GM19043 (cell line): ENCODE data around the gene TNFRSF21.
A peak's percentile ranks its signal among the peaks of the same experiment; 100 is the strongest.

Source experiments
- ATAC-seq: cut with Tn5 transposase; IDR thresholded peaks from one replicate; pipeline ENCODE4 v1.9.1; 2021; ENCODE audit warnings: low read depth; ENCODE audit not compliant: unreplicated experiment

The TNFRSF21 gene

GRCh38 chr6:47256361-47256760, 53.3 kb downstream of the TNFRSF21 start:
- ATAC-seq, result no peak

- ATAC-seq, result no peak
These were observed 54.8 kb downstream of the TNFRSF21 start for GRCh38 chr6:47254906-47255305.

- ATAC-seq, result no peak
These were observed 55.7 kb downstream of the TNFRSF21 start for GRCh38 chr6:47254051-47254450.

- ATAC-seq, result no peak
These were observed 56.6 kb downstream of the TNFRSF21 start for GRCh38 chr6:47253136-47253535.

- no peak for ATAC-seq
These were observed 57.1 kb downstream of the TNFRSF21 start for GRCh38 chr6:47252633-47253032.

- ATAC-seq, result no peak
These were observed 58.3 kb downstream of the TNFRSF21 start for GRCh38 chr6:47251396-47251795.

- ATAC-seq, result no peak
These were observed 59.4 kb downstream of the TNFRSF21 start for GRCh38 chr6:47250302-47250701.

- ATAC-seq, result no peak
These were observed 61.3 kb downstream of the TNFRSF21 start for GRCh38 chr6:47248446-47248845.

GRCh38 chr6:47247227-47247797, 62.4 kb downstream of the TNFRSF21 start:
- ATAC-seq, result peak; percentile 54

- no peak for ATAC-seq
These were observed 63.2 kb downstream of the TNFRSF21 start for GRCh38 chr6:47246551-47246950.

GRCh38 chr6:47245745-47246371, 63.8 kb downstream of the TNFRSF21 start:
- ATAC-seq, result no peak

- peak; percentile 89 for ATAC-seq
These were observed 67.0 kb downstream of the TNFRSF21 start for GRCh38 chr6:47242483-47243386.

- ATAC-seq, result no peak
These were observed 67.8 kb downstream of the TNFRSF21 start for GRCh38 chr6:47241742-47242482.

- ATAC-seq, result no peak
These were observed 69.3 kb downstream of the TNFRSF21 start for GRCh38 chr6:47240277-47240890.

- ATAC-seq, result no peak
These were observed 70.2 kb downstream of the TNFRSF21 start for GRCh38 chr6:47239546-47239945.

- ATAC-seq, result no peak
These were observed 71.2 kb downstream of the TNFRSF21 start for GRCh38 chr6:47238456-47238995.

- ATAC-seq, result no peak
These were observed 72.5 kb downstream of the TNFRSF21 start for GRCh38 chr6:47237196-47237595.

- peak; percentile 66 for ATAC-seq
These were observed 73.5 kb downstream of the TNFRSF21 start for GRCh38 chr6:47235964-47236760.

GRCh38 chr6:47235421-47235820, 74.3 kb downstream of the TNFRSF21 start:
- ATAC-seq, result no peak
